ENCODE measurements around the gene ITPR1. TPM values are rescaled to one million over a fixed set of nuclear protein-coding genes. Genes with fewer than 3 reads are reported as not detected.

ITPR1 gene
- total and polyA plus RNA-seq, 11 donors = 8.9 to 55.8 (median 19.9) TPM

GRCh38 chr3:4643904-4644547, 150.9 kb downstream of the ITPR1 start:
- TF ChIP-seq, protein P1, sequence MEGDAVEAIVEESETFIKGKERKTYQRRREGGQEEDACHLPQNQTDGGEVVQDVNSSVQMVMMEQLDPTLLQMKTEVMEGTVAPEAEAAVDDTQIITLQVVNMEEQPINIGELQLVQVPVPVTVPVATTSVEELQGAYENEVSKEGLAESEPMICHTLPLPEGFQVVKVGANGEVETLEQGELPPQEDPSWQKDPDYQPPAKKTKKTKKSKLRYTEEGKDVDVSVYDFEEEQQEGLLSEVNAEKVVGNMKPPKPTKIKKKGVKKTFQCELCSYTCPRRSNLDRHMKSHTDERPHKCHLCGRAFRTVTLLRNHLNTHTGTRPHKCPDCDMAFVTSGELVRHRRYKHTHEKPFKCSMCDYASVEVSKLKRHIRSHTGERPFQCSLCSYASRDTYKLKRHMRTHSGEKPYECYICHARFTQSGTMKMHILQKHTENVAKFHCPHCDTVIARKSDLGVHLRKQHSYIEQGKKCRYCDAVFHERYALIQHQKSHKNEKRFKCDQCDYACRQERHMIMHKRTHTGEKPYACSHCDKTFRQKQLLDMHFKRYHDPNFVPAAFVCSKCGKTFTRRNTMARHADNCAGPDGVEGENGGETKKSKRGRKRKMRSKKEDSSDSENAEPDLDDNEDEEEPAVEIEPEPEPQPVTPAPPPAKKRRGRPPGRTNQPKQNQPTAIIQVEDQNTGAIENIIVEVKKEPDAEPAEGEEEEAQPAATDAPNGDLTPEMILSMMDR (IDR thresholded peaks at IDR 0.05) = no peak
- no peak for TF ChIP-seq POLR2A (IDR thresholded peaks at IDR 0.05)
- H3K4me1 ChIP-seq = no peaks in the 10 kb centered on the region
- ATAC-seq (peak in 1 of 4 donors; percentile 24), DNase-seq (no peak)
- H3K4me3 ChIP-seq = no peak overlapping the region
- intact Hi-C loops (cut with DNase I) = no loop called here
- peaks cover 0 to 91% (median 77%) of the 10 kb centered on the region in 9 donors for H3K36me3 ChIP-seq
- WGBS, 4 donors = 93 to 95% (median 94%) methylated on average over 9 of the region's 9 CpGs
- no peaks in the 10 kb centered on the region for H3K9me3 ChIP-seq
- no peaks in the 10 kb centered on the region for H3K27me3 ChIP-seq
- no peak overlapping the region for H3K27ac ChIP-seq

DNA sequence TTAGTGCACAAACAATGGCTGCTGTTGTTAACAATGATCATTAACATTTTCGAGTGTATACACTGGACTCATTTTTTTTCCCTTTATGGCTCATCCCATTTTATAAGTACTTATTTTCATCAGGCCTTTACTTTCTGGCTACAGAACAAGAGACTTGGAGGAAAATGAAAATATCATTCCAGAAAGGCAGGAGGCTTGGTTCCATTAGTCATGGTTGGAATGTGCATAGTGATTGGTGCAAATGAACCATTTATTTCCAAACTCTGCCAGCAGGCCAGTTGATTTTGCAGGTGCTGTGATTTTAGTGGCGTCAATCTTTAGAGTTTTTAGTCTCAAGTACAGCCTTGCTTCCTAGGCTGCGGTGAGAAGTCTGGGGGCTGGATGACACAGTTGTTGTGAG, 151.8 kb downstream of the ITPR1 start:
- Histone ChIP-seq H3K27ac (no peak overlapping the region), H3K4me1 (no peaks in the 10 kb centered on the region), H3K36me3 (peaks cover 0 to 90% (median 72%) of the 10 kb centered on the region in 9 donors), H3K27me3 (no peaks in the 10 kb centered on the region), H3K9me3 (peaks cover 0 to 4% (median 0%) of the 10 kb centered on the region in 12 donors), H3K4me3 (no peak overlapping the region)
- DNase-seq = no peak
- WGBS, 4 donors = 90 to 94% (median 92%) methylated on average over 3 of the region's 3 CpGs
- no peak for ATAC-seq
- TF ChIP-seq, protein P1 (IDR thresholded peaks at IDR 0.05) = no peak
- no peak for TF ChIP-seq POLR2A (IDR thresholded peaks at IDR 0.05)
- intact Hi-C loops (cut with DNase I) = no loop called here

DNA sequence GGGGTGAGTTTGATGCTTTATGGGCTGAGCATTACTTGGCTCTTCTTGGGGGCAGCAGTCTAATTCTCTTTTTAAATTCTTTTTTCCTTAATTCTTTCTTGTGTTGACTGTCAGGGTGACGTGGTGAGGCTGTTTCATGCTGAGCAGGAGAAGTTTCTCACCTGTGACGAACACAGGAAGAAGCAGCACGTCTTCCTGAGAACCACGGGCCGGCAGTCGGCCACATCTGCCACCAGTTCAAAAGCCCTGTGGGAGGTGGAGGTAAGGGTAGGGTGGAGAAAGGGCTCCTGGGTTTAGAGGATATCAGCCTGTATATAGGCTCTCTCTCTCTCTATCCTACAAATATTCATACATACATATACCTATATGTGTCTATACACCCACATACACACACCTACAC, 152.3 kb downstream of the ITPR1 start:
- no peak for DNase-seq
- intact Hi-C loops (cut with DNase I) = no loop called here
- TF ChIP-seq, protein P1 (IDR thresholded peaks at IDR 0.05) = no peak
- Histone ChIP-seq H3K9me3 (peaks cover 0 to 8% (median 0%) of the 10 kb centered on the region in 12 donors), H3K4me1 (no peaks in the 10 kb centered on the region), H3K27me3 (no peaks in the 10 kb centered on the region), H3K27ac (no peak overlapping the region), H3K36me3 (peaks cover 0 to 88% (median 68%) of the 10 kb centered on the region in 9 donors), H3K4me3 (no peak overlapping the region)
- 77 to 89% (median 85%) methylated on average over 6 of the region's 6 CpGs for WGBS, 4 donors
- no peak for ATAC-seq

DNA sequence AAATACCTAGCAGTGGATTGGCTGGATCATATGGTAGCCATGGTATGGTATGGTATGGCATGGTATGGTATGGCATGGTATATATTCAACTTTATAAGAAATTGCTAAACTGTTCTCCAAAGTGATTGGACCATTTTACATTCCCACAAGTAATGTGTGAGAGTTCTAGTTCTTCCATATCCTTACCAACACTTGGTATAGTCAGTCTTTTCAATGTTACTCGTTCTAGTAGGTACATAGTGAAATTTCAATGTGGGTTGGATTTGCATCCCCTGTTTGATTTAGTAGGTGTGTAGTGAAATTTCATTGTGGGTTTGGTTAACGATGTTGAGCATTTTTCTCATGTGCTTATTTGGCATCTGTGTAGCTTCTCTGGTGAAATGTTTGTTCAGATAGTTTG, 154.3 kb downstream of the ITPR1 start:
- Histone ChIP-seq H3K4me1 (no peaks in the 10 kb centered on the region), H3K27ac (no peak overlapping the region), H3K9me3 (peaks cover 0 to 8% (median 0%) of the 10 kb centered on the region in 12 donors), H3K4me3 (no peak overlapping the region), H3K36me3 (peaks cover 0 to 83% (median 57%) of the 10 kb centered on the region in 9 donors), H3K27me3 (no peaks in the 10 kb centered on the region)
- TF ChIP-seq POLR2A (IDR thresholded peaks at IDR 0.05) = no peak
- DNase-seq = no peak
- no peak for ATAC-seq
- 94 to 100% (median 97%) methylated on average over 2 of the region's 2 CpGs for WGBS, 4 donors
- intact Hi-C loops (cut with DNase I) = no loop called here

All from heart left ventricle (tissue), 16 donors.